ENCODE measurements around the gene MTSS2.
"Not testable (repeated sequence)": the region's sequence is repeated elsewhere in the genome, so short reads cannot be mapped to it uniquely, and the experiment has no call there.

The MTSS2 gene

DNA sequence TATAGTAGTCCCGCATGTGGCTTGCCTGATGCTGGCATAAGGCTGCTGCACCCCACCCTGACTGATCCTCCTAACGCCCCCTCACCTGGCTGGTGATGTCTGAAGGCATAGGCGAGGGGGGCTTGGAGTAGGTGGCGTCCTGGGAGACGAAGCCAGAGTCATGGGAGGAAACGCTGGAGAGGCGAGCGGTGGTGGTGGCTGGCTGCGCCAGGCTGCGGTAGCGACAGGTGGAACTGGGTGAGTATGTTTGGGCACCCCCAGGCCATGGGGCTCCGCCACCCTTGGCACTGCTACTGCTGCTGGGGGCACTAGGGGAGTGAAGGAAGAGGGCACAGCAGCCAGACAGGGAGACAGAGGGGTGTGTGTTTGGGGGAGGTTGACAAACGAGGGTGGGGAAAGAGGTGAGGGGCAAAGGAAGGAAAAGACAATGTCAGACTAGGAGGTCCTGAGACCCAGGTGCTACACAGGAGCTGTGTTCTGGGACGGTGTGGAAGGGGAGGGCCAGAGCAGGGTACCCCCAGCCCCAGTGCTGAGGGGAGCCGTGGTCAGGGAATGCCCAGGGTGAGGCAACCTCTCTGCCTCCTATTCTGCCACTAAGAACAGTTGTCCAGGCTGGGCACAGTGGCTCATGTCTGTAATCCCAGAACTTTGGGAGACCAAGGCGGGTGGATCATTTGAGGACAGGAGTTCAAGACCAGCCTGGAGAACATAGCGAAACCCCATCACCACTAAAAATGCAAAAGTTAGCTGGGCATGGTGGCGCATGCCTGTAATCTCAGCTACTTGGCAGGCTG, 11.4 kb downstream of the MTSS2 start:
- DNase-seq (ENCODE audit: low read depth), result no peak

DNA sequence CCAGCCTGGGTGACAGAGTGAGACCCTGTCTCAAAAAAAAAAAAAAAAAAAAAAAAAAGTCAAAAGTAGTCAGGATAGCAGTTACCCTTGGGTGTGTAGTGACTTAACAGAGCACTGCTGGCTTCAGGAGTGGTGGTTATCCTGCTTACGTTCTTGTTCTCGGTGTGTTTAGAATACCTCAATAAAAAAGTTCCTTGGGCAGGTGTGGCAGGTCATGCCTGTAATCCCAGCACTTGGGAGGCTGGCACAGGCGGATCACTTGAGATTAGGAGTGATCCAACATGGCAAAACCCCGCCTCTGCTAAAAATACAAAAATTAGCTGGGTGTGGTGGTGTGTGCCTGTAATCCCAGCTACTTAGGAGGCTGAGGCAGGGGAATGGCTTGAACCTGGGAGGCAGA, 14.9 kb downstream of the MTSS2 start:
- DNase-seq (ENCODE audit: low read depth), result not testable (repeated sequence)

DNA sequence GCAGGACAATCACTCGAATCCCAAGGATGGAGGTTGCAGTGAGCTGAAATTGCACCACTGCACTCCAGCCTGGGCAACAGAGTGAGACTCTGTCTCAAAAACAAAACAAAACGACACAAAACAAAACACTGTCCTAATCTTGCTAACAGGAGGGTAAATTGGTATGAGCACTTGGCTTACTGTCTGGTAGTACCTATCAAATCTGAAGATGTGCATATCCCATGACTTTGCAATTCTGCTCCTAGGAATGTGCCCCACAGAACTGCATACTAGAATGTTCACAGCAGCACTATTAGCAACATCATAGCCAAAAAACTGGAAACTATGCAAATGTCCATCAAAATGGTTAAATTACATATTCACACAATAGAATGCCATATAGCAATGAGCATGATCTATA, 15.7 kb downstream of the MTSS2 start:
- no peak for DNase-seq (ENCODE audit: low read depth)

GRCh38 chr16:70665806-70666735, 19.8 kb downstream of the MTSS2 start:
- no peak for DNase-seq (ENCODE audit: low read depth)

GRCh38 chr16:70665113-70665694, 20.6 kb downstream of the MTSS2 start:
- no peak for DNase-seq (ENCODE audit: low read depth)

GRCh38 chr16:70664325-70665112, 21.3 kb downstream of the MTSS2 start:
- DNase-seq (ENCODE audit: low read depth), result no peak

- DNase-seq (ENCODE audit: low read depth), result no peak
Observed at GRCh38 chr16:70663524-70664324, 22.1 kb downstream of the MTSS2 start.

GRCh38 chr16:70662991-70663523, 22.8 kb downstream of the MTSS2 start:
- no peak for DNase-seq (ENCODE audit: low read depth)

- no peak for DNase-seq (ENCODE audit: low read depth)
Observed at GRCh38 chr16:70661918-70662641, 23.8 kb downstream of the MTSS2 start.

- no peak for DNase-seq (ENCODE audit: low read depth)
Observed at GRCh38 chr16:70661534-70661917, 24.3 kb downstream of the MTSS2 start.

GRCh38 chr16:70660672-70661350, 25.0 kb downstream of the MTSS2 start:
- DNase-seq (ENCODE audit: low read depth), result no peak

DNA sequence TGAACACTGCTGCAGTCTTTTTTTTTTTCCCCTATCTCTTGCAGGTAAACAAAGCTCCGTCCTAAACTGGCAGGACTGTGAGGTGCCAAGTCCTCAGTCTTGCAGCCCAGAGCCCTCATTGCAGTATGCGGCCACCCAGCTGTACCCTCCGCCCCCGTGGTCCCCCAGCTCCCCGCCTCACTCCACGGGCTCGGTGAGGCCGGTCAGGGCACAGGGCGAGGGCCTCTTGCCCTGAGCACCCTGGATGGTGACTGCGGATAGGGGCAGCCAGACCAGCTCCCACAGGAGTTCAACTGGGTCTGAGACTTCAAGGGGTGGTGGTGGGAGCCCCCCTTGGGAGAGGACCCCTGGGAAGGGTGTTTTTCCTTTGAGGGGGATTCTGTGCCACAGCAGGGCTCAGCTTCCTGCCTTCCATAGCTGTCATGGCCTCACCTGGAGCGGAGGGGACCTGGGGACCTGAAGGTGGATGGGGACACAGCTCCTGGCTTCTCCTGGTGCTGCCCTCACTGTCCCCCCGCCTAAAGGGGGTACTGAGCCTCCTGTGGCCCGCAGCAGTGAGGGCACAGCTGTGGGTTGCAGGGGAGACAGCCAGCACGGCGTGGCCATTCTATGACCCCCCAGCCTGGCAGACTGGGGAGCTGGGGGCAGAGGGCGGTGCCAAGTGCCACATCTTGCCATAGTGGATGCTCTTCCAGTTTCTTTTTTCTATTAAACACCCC, 25.7 kb downstream of the MTSS2 start:
- no peak for DNase-seq (ENCODE audit: low read depth)

DNA sequence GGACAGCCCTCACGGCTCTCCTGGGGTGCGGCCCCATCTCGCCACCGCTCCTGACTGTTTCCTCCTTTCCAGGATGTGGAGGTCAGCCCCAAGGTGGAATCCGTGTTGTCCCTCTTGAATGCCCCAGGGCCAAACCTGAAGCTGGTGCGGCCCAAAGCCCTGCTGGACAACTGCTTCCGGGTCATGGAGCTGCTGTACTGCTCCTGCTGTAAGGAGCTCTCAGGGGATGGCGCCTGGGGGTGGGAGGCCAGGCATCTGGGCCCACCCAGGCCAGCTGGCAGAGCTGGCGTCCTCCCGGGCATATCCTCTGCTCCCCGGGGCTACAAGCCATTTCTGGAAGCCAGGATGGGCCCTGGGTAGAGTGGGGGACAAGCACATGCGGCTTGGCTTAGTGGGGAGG, 26.3 kb downstream of the MTSS2 start:
- no peak for DNase-seq (ENCODE audit: low read depth)

GRCh38 chr16:70658921-70659320, 26.9 kb downstream of the MTSS2 start:
- DNase-seq (ENCODE audit: low read depth), result no peak

DNA sequence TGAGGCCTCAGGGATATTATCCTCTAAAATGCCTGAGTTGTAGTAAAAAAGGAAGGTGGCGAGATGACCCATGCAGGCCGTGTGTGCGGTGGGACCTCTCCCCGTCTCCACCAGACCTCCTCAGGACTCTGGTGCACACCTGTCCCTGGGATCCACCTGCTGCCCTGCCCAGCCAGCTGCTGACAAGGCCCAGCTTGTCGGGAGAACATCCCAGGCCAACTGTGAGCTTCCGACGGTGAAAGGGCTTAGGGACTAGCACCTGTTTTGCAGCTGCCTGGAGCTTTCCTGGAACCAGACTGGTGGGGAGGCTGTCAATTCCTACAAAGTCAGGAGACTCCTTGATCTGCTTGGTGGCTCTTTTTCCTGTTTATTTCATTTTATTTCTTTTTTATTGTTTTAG, 27.9 kb downstream of the MTSS2 start:
- DNase-seq (ENCODE audit: low read depth), result no peak

DNA sequence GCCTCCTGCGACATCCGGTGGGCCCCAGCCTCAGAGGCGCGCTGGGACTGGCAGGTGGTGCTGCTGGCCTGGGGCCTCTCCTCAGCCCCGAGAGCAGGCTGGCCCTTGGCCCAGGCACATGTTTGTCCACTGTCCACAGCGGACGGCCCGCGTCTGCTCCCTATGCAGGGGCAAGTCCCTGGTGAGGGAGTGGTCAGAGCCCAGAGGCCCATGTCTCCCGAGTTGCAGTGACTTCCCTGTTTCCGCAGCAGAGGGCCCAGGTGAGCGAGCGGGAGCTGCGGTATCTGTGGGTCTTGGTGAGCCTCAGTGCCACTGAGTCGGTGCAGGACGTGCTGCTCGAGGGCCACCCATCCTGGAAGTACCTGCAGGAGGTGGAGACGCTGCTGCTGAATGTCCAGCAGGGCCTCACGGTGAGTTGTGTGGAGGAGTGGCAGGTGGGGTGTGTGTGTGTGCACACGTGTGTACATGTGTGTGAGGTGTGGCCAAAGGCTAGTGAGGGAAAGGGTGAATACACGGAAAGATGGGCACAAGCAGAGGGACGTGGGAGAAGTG, 29.1 kb downstream of the MTSS2 start:
- DNase-seq (ENCODE audit: low read depth), result no peak

- DNase-seq (ENCODE audit: low read depth), result no peak
Observed at GRCh38 chr16:70656065-70656711, 29.7 kb downstream of the MTSS2 start.

Measured in T-helper 22 cell (primary cell).